B cell (primary cell): ENCODE measurements around the gene B9D1. TPM values are rescaled to one million over a fixed set of nuclear protein-coding genes. Genes with fewer than 3 reads are reported as not detected.

Source experiments
- ATAC-seq: fragments of 200-7000 bp; cut with Tn5 transposase; one replicate; pipeline ENCODE4 v1.10.0; 2021; ENCODE audit warnings: low read depth, mild to moderate bottlenecking, moderate number of reproducible peaks, moderate library complexity
- CTCF ChIA-PET: fragments of 350-600 bp; sonication (Branson Sonifier 250); formaldehyde crosslinking; loops from one replicate; lab custom pipeline; 2021; ENCODE audit warnings: antibody characterized with exemption, inconsistent platforms; lab: Charles Lee
- POLR2A ChIA-PET: fragments of 350-600 bp; sonication (Branson Sonifier 250); formaldehyde crosslinking; loops from one replicate; lab custom pipeline; 2021; ENCODE audit warnings: antibody characterized with exemption; lab: Charles Lee
- DNase-seq: peaks from one replicate; pipeline ENCODE4 v3.0.0; 2013
- H2AFZ ChIP-seq: 2 replicates; pipeline ENCODE4 v1.6.1; 2012; ENCODE audit warnings: mild to moderate bottlenecking, low read depth, low read length; ENCODE audit not compliant: insufficient read depth, poor library complexity, severe bottlenecking
- H3K27ac ChIP-seq, 2 donors: 1 replicate in 1 of 2; 2 replicates in 1 of 2; pipeline ENCODE4 v1.5.1; 2012 to 2013; ENCODE audit warnings: low read length in 2 of 2, mild to moderate bottlenecking in 2 of 2, moderate library complexity in 1 of 2
- H3K27me3 ChIP-seq, 4 experiments: fragments of 200-600 bp in 1 of 4; sonication (generic) in 1 of 4; replicated peaks in 1 of 4; 1 replicate in 2 of 4; 2 replicates in 2 of 4; pipeline versions ENCODE4 v1.6.1 to v1.7.0; 2013 to 2016; ENCODE audit warnings: low read length in 3 of 4, mild to moderate bottlenecking in 2 of 4, mixed read lengths in 1 of 4, moderate library complexity in 1 of 4; ENCODE audit not compliant: insufficient read depth in 4 of 4, control insufficient read depth in 3 of 4; ENCODE audit errors: control extremely low read depth in 1 of 4
- H3K36me3 ChIP-seq, 2 experiments: replicated peaks in 1 of 2; 1 replicate in 1 of 2; 2 replicates in 1 of 2; pipeline versions ENCODE4 v1.6.1 to v1.7.1; 2013; ENCODE audit warnings: low read length in 1 of 2; ENCODE audit not compliant: insufficient read depth in 2 of 2, control insufficient read depth in 1 of 2; ENCODE audit errors: control extremely low read depth in 1 of 2, extremely low read depth in 1 of 2
- H3K4me1 ChIP-seq, 2 donors: fragments of 200-600 bp in 1 of 2; sonication (generic) in 1 of 2; 1 replicate in 1 of 2; 2 replicates in 1 of 2; pipeline versions ENCODE4 v1.5.1 to v1.6.1; 2013 to 2017; ENCODE audit warnings: low read length in 2 of 2; ENCODE audit not compliant: control insufficient read depth in 2 of 2, insufficient read depth in 2 of 2
- H3K4me2 ChIP-seq: replicated peaks from 2 replicates; pipeline ENCODE3; 2012; ENCODE audit warnings: mild to moderate bottlenecking, low read depth, low read length; ENCODE audit not compliant: poor library complexity, severe bottlenecking
- H3K4me3 ChIP-seq, 5 experiments: fragments of 200-600 bp in 1 of 5; sonication (generic) in 1 of 5; 1 replicate in 3 of 5; 2 replicates in 2 of 5; pipeline versions ENCODE4 v1.5.1 to v1.7.0; 2011 to 2016; ENCODE audit warnings: low read length in 4 of 5, mild to moderate bottlenecking in 4 of 5, low read depth in 2 of 5, control low read depth in 1 of 5, moderate library complexity in 1 of 5; ENCODE audit not compliant: insufficient read depth in 1 of 5; ENCODE audit errors: control extremely low read depth in 1 of 5, extremely low read depth in 1 of 5
- H3K79me2 ChIP-seq: fragments of 200-600 bp; sonication (generic); one replicate; pipeline ENCODE4 v1.6.0; 2016; ENCODE audit warnings: low read length; ENCODE audit not compliant: control insufficient read depth, insufficient read depth
- H3K9ac ChIP-seq: fragments of 200-600 bp; sonication (generic); 2 replicates; pipeline ENCODE4 v1.6.1; 2017; ENCODE audit warnings: mild to moderate bottlenecking, low read length, moderate library complexity
- H3K9me3 ChIP-seq, 3 donors: one replicate each; pipeline versions ENCODE4 v1.6.1 to v1.7.1; 2013; ENCODE audit warnings: low read length in 2 of 3; ENCODE audit not compliant: control insufficient read depth in 2 of 3, insufficient read depth in 1 of 3; ENCODE audit errors: control extremely low read depth in 1 of 3
- H4K20me1 ChIP-seq: 2 replicates; pipeline ENCODE4 v1.6.0; 2012; ENCODE audit warnings: mild to moderate bottlenecking, low read length; ENCODE audit not compliant: insufficient read depth, control insufficient read depth, poor library complexity, severe bottlenecking
- H3K27ac Mint-ChIP-seq: one replicate; pipeline ENCODE4 v1.8.0; 2021; ENCODE audit warnings: mixed read lengths
- H3K27me3 Mint-ChIP-seq: one replicate; pipeline ENCODE4 v1.8.0; 2021; ENCODE audit warnings: mixed read lengths
- H3K4me1 Mint-ChIP-seq: one replicate; pipeline ENCODE4 v1.8.0; 2021; ENCODE audit warnings: mixed read lengths
- H3K4me3 Mint-ChIP-seq: one replicate; pipeline ENCODE4 v1.8.0; 2021; ENCODE audit warnings: mixed read lengths
- H3K9me3 Mint-ChIP-seq: one replicate; pipeline ENCODE4 v1.8.0; 2022; ENCODE audit warnings: mixed read lengths; ENCODE audit not compliant: insufficient read depth
- CTCF ChIP-seq: fragments of 200-600 bp; IDR thresholded peaks from one replicate; pipeline ENCODE4 v1.8.0; 2022; ENCODE audit warnings: antibody characterized with exemption, mild to moderate bottlenecking
- EZH2 ChIP-seq: IDR thresholded peaks from 2 replicates; pipeline ENCODE4 v1.6.1; 2012; ENCODE audit warnings: borderline replicate concordance, low read depth, mild to moderate bottlenecking, moderate library complexity, low read length; ENCODE audit not compliant: insufficient read depth, poor library complexity, severe bottlenecking
- WGBS: methylation state at CpG from one replicate; pipeline ENCODE4 v1.1.5; 2013; ENCODE audit warnings: missing lambda C conversion rate; ENCODE audit not compliant: insufficient coverage; 5-methylcytosine and 5-hydroxymethylcytosine counted together
- intact Hi-C: fragments of 100-400 bp; cut with micrococcal nuclease; formaldehyde crosslinking; loops from one replicate; pipeline ENCODE4 v1.10.0; 2022
- polyA plus RNA-seq: library from polyadenylated mRNA; depleted of rRNA; stranded (reverse); fragments of >200 nt; gene quantifications from 2 replicates; pipeline ENCODE4 v1.2.3, GENCODE V29; 2012
- total RNA-seq, 2 donors: library from RNA; stranded (reverse); fragments of 120-200 nt in 1 of 2; gene quantifications; 1 replicate in 1 of 2; 2 replicates in 1 of 2; pipeline versions ENCODE4 v1.2.3 to v1.2.4, GENCODE V29; 2013 to 2022

Gene B9D1
- total and polyA plus RNA-seq, 2 donors (not counting 1 experiment from before 2014, with no cell fraction given) = 2.5 to 6.9 TPM

- H3K4me2 ChIP-seq = peak within 1 kb of the TSS; percentile 99
- POLR2A ChIA-PET = interaction anchor here (0.8 to 1.7 kb wide), 9 partner anchors 9 to 1664 kb away, joined by 3 to 30 read pairs (median 3); partner anchors contain the start of genes AKAP10, B9D1, PRPSAP2 and USP22
- intact Hi-C loops = loop anchor here (1.0 to 10.0 kb wide), 6 partner anchors 8 to 524 kb away; partner anchors contain the start of genes B9D1 and PRPSAP2
- peaks cover 18% of the 10 kb centered on the region for H3K79me2 ChIP-seq
- peak within 1 kb of the TSS; percentile 97 for H2AFZ ChIP-seq
- H4K20me1 ChIP-seq = peaks cover 8% of the 10 kb centered on the region
- no peaks in the 10 kb centered on the region for H3K9me3 ChIP-seq
- no peak for TF ChIP-seq EZH2
- no peak for TF ChIP-seq CTCF
- peak within 1 kb of the TSS; percentile 96 for H3K9ac ChIP-seq
- DNase-seq (no peak), ATAC-seq (peak; percentile 8)
- peaks cover 28% of the 10 kb centered on the region for H3K4me1 Mint-ChIP-seq
- peak within 1 kb of the TSS; percentile 99 for H3K27ac Mint-ChIP-seq
- peak within 1 kb of the TSS; percentile 99 for H3K4me3 Mint-ChIP-seq
- CTCF ChIA-PET = interaction anchor here (0.5 to 4.9 kb wide), 13 partner anchors 9 to 720 kb away, joined by 3 to 110 read pairs (median 4); partner anchors contain the start of gene B9D1
- H3K27me3 ChIP-seq = no peaks in the 10 kb centered on the region
- H3K4me3 ChIP-seq = peak within 1 kb of the TSS; percentile 77 to 96 (median 91)
- H3K36me3 ChIP-seq = peaks cover 0 to 38% of the 10 kb centered on the region in 2 experiments
- WGBS = 27% methylated on average over 68 of the region's 69 CpGs
- peaks cover 13 to 17% of the 10 kb centered on the region in 2 donors for H3K4me1 ChIP-seq
- H3K9me3 Mint-ChIP-seq = no peaks in the 10 kb centered on the region
- no peaks in the 10 kb centered on the region for H3K27me3 Mint-ChIP-seq
- peak within 1 kb of the TSS; percentile 86 to 95 for H3K27ac ChIP-seq
Measured at GRCh38 chr17:19378416-19379360, 16.2 kb upstream of the B9D1 start, which contains the start of gene MAPK7. TSS of gene MAPK7 (plus strand) at chr17:19378498. CDS start at chr17:19378901, 403 bp downstream.
